Peyer's patch (tissue), 4 donors: ENCODE results near the gene USB1. TPM values are rescaled to one million over a fixed set of nuclear protein-coding genes. Genes with fewer than 3 reads are reported as not detected.
A peak's percentile ranks its signal among the peaks of the same experiment; 100 is the strongest.

Source experiments
- DNase-seq, 3 donors: peaks; one replicate each; pipeline ENCODE4 v3.0.0-alpha.2; 2017 to 2019
- H3K27ac ChIP-seq, 4 donors: fragments of 200-600 bp; sonication (generic); one replicate each; pipeline ENCODE4 v1.5.1; 2016 to 2019
- H3K27me3 ChIP-seq, 2 donors: fragments of 200-600 bp; sonication (generic); one replicate each; pipeline ENCODE4 v1.5.1; 2019
- H3K36me3 ChIP-seq, 3 donors: fragments of 200-600 bp; sonication (generic); one replicate each; pipeline ENCODE4 v1.5.1; 2016 to 2019
- H3K4me1 ChIP-seq, 4 donors: fragments of 200-600 bp; sonication (generic); one replicate each; pipeline ENCODE4 v1.5.1; 2016 to 2019
- H3K4me3 ChIP-seq, 4 donors: fragments of 200-600 bp; sonication (generic); 1 replicate in 3 of 4; 2 replicates in 1 of 4; pipeline ENCODE4 v1.5.1; 2016 to 2019; ENCODE audit warnings: mild to moderate bottlenecking in 1 of 4
- H3K9me3 ChIP-seq, 4 donors: fragments of 200-600 bp; sonication (generic); one replicate each; pipeline ENCODE4 v1.5.1; 2016 to 2019; ENCODE audit warnings: mild to moderate bottlenecking in 1 of 4
- CTCF ChIP-seq, 6 experiments: fragments of 450-650 bp in 4 of 6; fragments of 200-600 bp in 2 of 6; sonication (generic) in 1 of 6; IDR thresholded peaks; one replicate each; pipeline ENCODE4 v1.5.1; 2017 to 2019; ENCODE audit warnings: antibody characterized with exemption in 6 of 6, mild to moderate bottlenecking in 3 of 6, moderate library complexity in 1 of 6
- POLR2A ChIP-seq, 2 donors: fragments of 450-650 bp; IDR thresholded peaks; one replicate each; pipeline ENCODE4 v1.5.1; 2017; ENCODE audit warnings: antibody characterized with exemption in 2 of 2, mild to moderate bottlenecking in 2 of 2, moderate library complexity in 2 of 2
- total RNA-seq, 4 donors: library from RNA; depleted of rRNA; stranded (reverse); fragments of >200 nt; gene quantifications; one replicate each; pipeline ENCODE4 v1.1.0, GENCODE V29; 2016

USB1 gene
- total RNA-seq, 4 donors from 2014 or later = 25.6 to 80.0 (median 42.7) TPM

DNA sequence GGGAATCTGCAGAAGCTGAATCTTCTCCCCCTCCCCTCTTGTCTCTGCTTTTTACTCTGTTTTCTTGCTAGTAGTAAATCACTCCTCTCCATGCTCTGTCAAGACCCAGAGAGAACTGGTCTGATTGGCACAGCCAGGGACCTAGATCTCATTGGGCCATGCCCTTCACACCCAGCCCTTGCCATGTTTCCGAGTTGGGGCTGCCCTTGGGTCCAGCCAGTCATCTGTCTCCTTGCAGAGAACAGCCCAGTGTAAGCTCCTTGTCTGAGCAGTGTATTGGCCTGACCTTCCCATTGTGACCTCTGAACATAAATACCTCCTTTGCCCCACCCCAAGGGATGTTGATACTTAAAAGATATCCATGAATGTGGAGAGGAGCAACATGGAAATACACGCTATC, 28.2 kb downstream of the USB1 start:
- Histone ChIP-seq H3K4me1 (peaks cover 0 to 56% (median 9%) of the 10 kb centered on the region in 4 donors), H3K4me3 (no peak overlapping the region), H3K27ac (peak overlapping the region in 3 of 4 donors; percentile 40 to 94 (median 91)), H3K27me3 (no peaks in the 10 kb centered on the region), H3K9me3 (no peaks in the 10 kb centered on the region), H3K36me3 (no peaks in the 10 kb centered on the region)
- TF ChIP-seq CTCF (IDR thresholded peaks at IDR 0.05) = no peak
- TF ChIP-seq POLR2A (IDR thresholded peaks at IDR 0.05) = peak in 1 of 2 donors; percentile 16
- peak in 2 of 3 donors; percentile 67 to 72 for DNase-seq

DNA sequence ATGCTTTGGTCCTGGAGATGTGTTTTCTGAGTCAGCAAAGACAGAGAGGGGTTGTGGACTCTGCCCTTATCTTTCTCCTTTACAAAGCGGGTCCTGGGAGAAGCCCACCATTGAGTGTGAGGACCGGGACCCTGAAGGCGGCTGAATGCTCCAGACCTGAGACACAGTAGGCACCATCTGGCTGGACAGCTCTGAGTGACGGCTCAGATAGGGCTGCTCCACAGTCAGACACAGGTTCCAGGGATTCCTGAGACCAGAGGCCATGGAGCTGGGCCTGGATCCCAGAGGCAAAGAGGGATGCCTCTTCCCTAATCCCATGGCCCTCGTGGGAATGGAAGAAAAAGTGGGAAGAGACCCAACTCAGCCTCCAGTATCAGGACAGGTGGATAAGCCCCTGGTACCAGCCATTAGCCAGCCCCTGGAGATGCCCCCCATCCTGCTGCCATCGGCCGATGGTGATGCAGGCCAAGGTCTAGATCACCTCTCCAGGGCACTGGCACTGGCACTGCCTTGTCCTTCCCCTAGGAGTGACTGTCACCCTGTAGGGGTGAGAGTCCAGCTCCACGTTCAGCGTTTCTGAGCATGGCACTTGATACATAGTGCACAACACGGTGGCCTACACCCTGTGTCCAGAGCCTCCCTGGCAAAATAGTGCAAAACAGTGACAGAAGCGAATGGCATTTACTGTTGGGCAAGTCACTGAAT, 29.1 kb downstream of the USB1 start:
- peak in 2 of 3 donors; percentile 65 to 68 for DNase-seq
- Histone ChIP-seq H3K9me3 (no peaks in the 10 kb centered on the region), H3K27ac (peak overlapping the region in 3 of 4 donors; percentile 18 to 94 (median 91)), H3K4me1 (peaks cover 0 to 47% (median 9%) of the 10 kb centered on the region in 4 donors), H3K36me3 (no peaks in the 10 kb centered on the region), H3K4me3 (no peak overlapping the region), H3K27me3 (no peaks in the 10 kb centered on the region)
- TF ChIP-seq POLR2A (IDR thresholded peaks at IDR 0.05) (peak in 1 of 2 donors; percentile 48), CTCF (IDR thresholded peaks at IDR 0.05) (peak in 2 of 6 experiments; percentile 24 to 36)

DNA sequence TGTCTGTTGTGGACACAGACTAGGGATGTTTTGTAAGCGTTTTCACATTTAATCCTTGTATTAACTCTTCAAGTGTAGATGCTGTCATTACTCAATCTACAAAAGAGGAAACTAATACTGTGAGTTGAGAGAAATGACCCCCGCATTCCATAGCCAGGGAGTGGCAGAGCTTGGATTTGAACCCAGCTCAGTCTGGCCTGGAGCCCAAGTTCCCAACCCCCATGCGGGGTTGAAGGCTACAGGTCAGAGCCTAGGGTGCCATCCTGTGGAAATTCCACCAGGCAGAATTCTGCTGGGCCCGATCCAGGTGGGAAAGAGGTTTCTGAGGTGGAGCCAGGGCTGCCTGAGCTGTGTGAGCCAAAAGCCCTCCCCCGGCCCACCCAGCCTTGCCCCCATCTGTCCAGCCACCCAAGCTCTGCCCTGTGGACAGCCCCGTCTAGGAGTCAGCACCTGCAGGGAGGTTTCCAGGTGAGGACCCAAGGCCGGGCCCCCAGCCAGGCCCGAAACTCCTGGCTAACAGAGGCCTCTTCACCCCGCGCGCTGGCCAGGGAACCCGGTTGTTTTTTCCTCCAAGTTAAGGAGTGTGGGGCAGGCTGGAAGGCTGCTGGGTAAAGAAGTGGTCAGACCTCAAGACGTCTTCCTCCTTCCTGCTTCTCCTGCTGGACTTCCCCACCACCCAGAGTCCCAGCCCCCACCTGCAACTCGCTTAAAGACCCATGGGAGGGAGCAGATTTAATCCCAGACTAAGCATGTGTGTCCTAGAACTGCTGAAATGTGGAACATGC, 30.0 kb downstream of the USB1 start:
- peaks cover 0 to 47% (median 7%) of the 10 kb centered on the region in 4 donors for H3K4me1 ChIP-seq
- peak overlapping the region in 3 of 4 donors; percentile 18 to 94 (median 91) for H3K27ac ChIP-seq
- H3K4me3 ChIP-seq = no peak overlapping the region
- DNase-seq = peak in 1 of 3 donors; percentile 51
- no peaks in the 10 kb centered on the region for H3K27me3 ChIP-seq
- H3K9me3 ChIP-seq = no peaks in the 10 kb centered on the region
- H3K36me3 ChIP-seq = no peaks in the 10 kb centered on the region
- TF ChIP-seq POLR2A (IDR thresholded peaks at IDR 0.05) (no peak), CTCF (IDR thresholded peaks at IDR 0.05) (peak in 2 of 6 experiments; percentile 22 to 24)

DNA sequence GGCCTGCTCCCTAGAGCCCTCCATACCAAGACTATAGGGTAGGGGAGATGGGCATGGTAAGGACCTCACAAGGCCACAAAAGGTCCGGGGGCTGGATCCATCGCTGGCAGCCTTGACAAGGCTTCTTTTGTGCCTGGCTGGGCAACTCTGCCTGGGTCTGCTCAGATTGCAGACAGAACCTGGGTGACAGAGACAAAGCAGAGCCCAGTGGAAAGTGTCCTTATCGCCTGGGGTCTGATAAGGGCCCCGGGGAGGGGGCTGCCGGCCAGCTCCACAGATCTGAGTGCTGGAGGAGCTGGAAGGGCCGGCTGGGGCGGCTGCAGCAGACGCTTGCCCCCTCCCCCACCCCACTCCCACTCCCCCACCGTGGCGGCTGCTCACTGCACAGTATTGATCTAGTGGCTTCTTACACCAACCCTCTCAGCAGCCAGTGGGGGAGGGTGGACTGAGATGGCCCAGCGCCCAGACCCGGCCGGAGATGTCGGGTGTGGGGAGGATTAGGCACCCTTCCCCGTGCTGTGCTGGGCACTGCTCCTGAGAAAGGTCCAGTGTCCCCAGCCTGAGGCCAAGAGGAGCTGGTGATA, 31.6 kb downstream of the USB1 start:
- Histone ChIP-seq H3K36me3 (peaks cover 0 to 6% (median 0%) of the 10 kb centered on the region in 3 donors), H3K4me3 (no peak overlapping the region), H3K9me3 (no peaks in the 10 kb centered on the region), H3K27me3 (no peaks in the 10 kb centered on the region), H3K27ac (no peak overlapping the region), H3K4me1 (peaks cover 0 to 32% (median 1%) of the 10 kb centered on the region in 4 donors)
- DNase-seq = peak in 1 of 3 donors; percentile 37
- no peak for TF ChIP-seq CTCF (IDR thresholded peaks at IDR 0.05)
- TF ChIP-seq POLR2A (IDR thresholded peaks at IDR 0.05) = no peak

DNA sequence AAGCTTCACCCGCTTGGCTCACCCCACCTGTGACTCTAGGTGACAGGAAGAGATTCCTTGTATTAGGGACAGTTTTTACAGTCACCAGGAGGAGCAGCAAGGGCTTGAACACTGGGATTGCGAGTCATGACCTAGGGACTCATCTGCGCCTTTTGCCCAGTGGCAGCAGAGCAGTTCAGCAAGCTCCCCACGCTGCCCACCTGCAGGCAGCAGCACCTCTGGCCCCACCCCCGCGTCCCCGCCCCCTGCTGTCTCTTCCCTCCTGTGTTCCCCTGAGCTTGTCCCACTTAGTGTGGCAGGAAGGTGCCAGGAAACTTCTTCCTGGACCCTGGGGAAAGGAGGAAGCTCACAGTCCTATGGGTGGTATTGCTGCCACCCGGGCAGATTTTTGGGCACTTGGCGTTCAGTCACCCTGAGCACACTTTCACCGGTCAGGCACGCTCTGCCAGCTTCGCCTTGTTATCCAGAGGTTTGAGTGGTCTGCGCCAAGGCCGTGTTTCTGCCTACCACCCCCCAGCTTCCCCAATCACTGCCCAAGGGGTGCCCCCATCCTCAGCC, 33.0 kb downstream of the USB1 start:
- peaks cover 0 to 20% (median 0%) of the 10 kb centered on the region in 3 donors for H3K36me3 ChIP-seq
- no peak overlapping the region for H3K4me3 ChIP-seq
- no peak for TF ChIP-seq CTCF (IDR thresholded peaks at IDR 0.05)
- TF ChIP-seq POLR2A (IDR thresholded peaks at IDR 0.05) = no peak
- H3K9me3 ChIP-seq = no peaks in the 10 kb centered on the region
- H3K27ac ChIP-seq = no peak overlapping the region
- H3K27me3 ChIP-seq = no peaks in the 10 kb centered on the region
- DNase-seq = no peak
- H3K4me1 ChIP-seq = peaks cover 0 to 18% (median 1%) of the 10 kb centered on the region in 4 donors
